Activated T-helper 1 cell treated with anti-CD3 and anti-CD28 coated beads, Interleukin-12 subunit alpha, Interleukin-12 subunit beta, Interleukin-2, Interleukin-4 antibody, amounts not matched to agents 30 ng/mL and 10 ng/mL and 1 ng/mL, durations not matched to agents 14 hours and 24 hours and 36 hours (primary cell): ENCODE data around the gene LIMK2. TPM values are rescaled to one million over a fixed set of nuclear protein-coding genes. Genes with fewer than 3 reads are reported as not detected.
"Not testable (repeated sequence)": the region's sequence is repeated elsewhere in the genome, so short reads cannot be mapped to it uniquely, and the experiment has no call there.

Experiments used
- DNase-seq: peaks from one replicate; pipeline ENCODE4 v3.0.0; 2021; ENCODE audit warnings: low spot score
- H3K27ac Mint-ChIP-seq: one replicate; pipeline ENCODE4 v1.8.0; 2021; ENCODE audit warnings: mild to moderate bottlenecking, mixed read lengths
- H3K27me3 Mint-ChIP-seq: one replicate; pipeline ENCODE4 v1.8.0; 2022; ENCODE audit warnings: mild to moderate bottlenecking, moderate library complexity, mixed read lengths; ENCODE audit not compliant: insufficient read depth
- H3K36me3 Mint-ChIP-seq: one replicate; pipeline ENCODE4 v1.8.0; 2021; ENCODE audit warnings: low read depth, mixed read lengths
- H3K4me1 Mint-ChIP-seq: one replicate; pipeline ENCODE4 v1.8.0; 2021; ENCODE audit warnings: low read depth, mixed read lengths
- H3K4me3 Mint-ChIP-seq: one replicate; pipeline ENCODE4 v1.8.0; 2021; ENCODE audit warnings: mild to moderate bottlenecking, moderate library complexity, mixed read lengths
- H3K9me3 Mint-ChIP-seq: one replicate; pipeline ENCODE4 v1.8.0; 2021; ENCODE audit warnings: mixed read lengths
- intact Hi-C: fragments of 100-400 bp; cut with micrococcal nuclease; formaldehyde crosslinking; loops from one replicate; pipeline ENCODE4 v1.15.1; 2024
- total RNA-seq: library from RNA; stranded (reverse); gene quantifications from 2 replicates; pipeline ENCODE4 v1.2.3, GENCODE V29; 2022

The LIMK2 gene
- total RNA-seq, 1 donor from 2014 or later = 39.8 TPM

GRCh38 chr22:31193092-31193491, 19.0 kb upstream of the LIMK2 start:
- Mint-ChIP-seq H3K9me3 (no peaks in the 10 kb centered on the region), H3K36me3 (peaks cover 29% of the 10 kb centered on the region), H3K27ac (no peak overlapping the region), H3K27me3 (no peaks in the 10 kb centered on the region), H3K4me3 (no peak overlapping the region), H3K4me1 (no peaks in the 10 kb centered on the region)
- intact Hi-C loops = no loop called here
- no peak for DNase-seq

GRCh38 chr22:31194681-31195080, 17.4 kb upstream of the LIMK2 start:
- H3K27ac Mint-ChIP-seq, intact Hi-C loops, H3K27me3 Mint-ChIP-seq, H3K4me3 Mint-ChIP-seq, H3K4me1 Mint-ChIP-seq, DNase-seq, H3K9me3 Mint-ChIP-seq: not testable (repeated sequence)
- H3K36me3 Mint-ChIP-seq = peaks cover 29% of the 10 kb centered on the region

- peaks cover 17% of the 10 kb centered on the region for H3K36me3 Mint-ChIP-seq
- intact Hi-C loops = no loop called here
- no peaks in the 10 kb centered on the region for H3K4me1 Mint-ChIP-seq
- no peak for DNase-seq
- no peak overlapping the region for H3K4me3 Mint-ChIP-seq
- H3K27me3 Mint-ChIP-seq = no peaks in the 10 kb centered on the region
- no peaks in the 10 kb centered on the region for H3K9me3 Mint-ChIP-seq
- no peak overlapping the region for H3K27ac Mint-ChIP-seq
These were observed 12.9 kb upstream of the LIMK2 start for GRCh38 chr22:31199187-31199586.

- H3K4me1 Mint-ChIP-seq, H3K9me3 Mint-ChIP-seq, H3K27ac Mint-ChIP-seq, H3K4me3 Mint-ChIP-seq, H3K27me3 Mint-ChIP-seq, intact Hi-C loops, DNase-seq: not testable (repeated sequence)
- peaks cover 17% of the 10 kb centered on the region for H3K36me3 Mint-ChIP-seq
These were observed 7.6 kb upstream of the LIMK2 start for GRCh38 chr22:31204352-31204984.

- H3K4me3 Mint-ChIP-seq, H3K9me3 Mint-ChIP-seq, DNase-seq, intact Hi-C loops, H3K27me3 Mint-ChIP-seq, H3K27ac Mint-ChIP-seq: not testable (repeated sequence)
- Mint-ChIP-seq H3K36me3 (peaks cover 20% of the 10 kb centered on the region), H3K4me1 (peaks cover 11% of the 10 kb centered on the region)
These were observed 7.0 kb upstream of the LIMK2 start for GRCh38 chr22:31205059-31205458.

GRCh38 chr22:31206460-31206859, 5.6 kb upstream of the LIMK2 start:
- H3K27me3 Mint-ChIP-seq, DNase-seq, H3K4me3 Mint-ChIP-seq, intact Hi-C loops, H3K9me3 Mint-ChIP-seq, H3K27ac Mint-ChIP-seq: not testable (repeated sequence)
- Mint-ChIP-seq H3K4me1 (peaks cover 25% of the 10 kb centered on the region), H3K36me3 (peaks cover 20% of the 10 kb centered on the region)

- Mint-ChIP-seq H3K27ac (no peak overlapping the region), H3K27me3 (no peaks in the 10 kb centered on the region), H3K4me3 (no peak overlapping the region), H3K4me1 (peaks cover 31% of the 10 kb centered on the region), H3K9me3 (no peaks in the 10 kb centered on the region), H3K36me3 (peaks cover 18% of the 10 kb centered on the region)
- intact Hi-C loops = no loop called here
- DNase-seq = no peak
These were observed 5.0 kb upstream of the LIMK2 start for GRCh38 chr22:31206896-31207687.

GRCh38 chr22:31210556-31211421, 1.3 kb upstream of the LIMK2 start:
- H3K36me3 Mint-ChIP-seq = peaks cover 10% of the 10 kb centered on the region
- H3K4me1 Mint-ChIP-seq = peaks cover 46% of the 10 kb centered on the region
- H3K27me3 Mint-ChIP-seq = no peaks in the 10 kb centered on the region
- no peaks in the 10 kb centered on the region for H3K9me3 Mint-ChIP-seq
- intact Hi-C loops = loop anchor here (10.0 kb wide), 2 partner anchors 246 to 546 kb away; partner anchors contain the start of genes DUSP18, MORC2 and TUG1
- H3K4me3 Mint-ChIP-seq = peak overlapping the region; percentile 89
- no peak for DNase-seq
- peak overlapping the region; percentile 83 for H3K27ac Mint-ChIP-seq

- H3K4me3 Mint-ChIP-seq = peak overlapping the region; percentile 89
- DNase-seq = no peak
- peaks cover 53% of the 10 kb centered on the region for H3K4me1 Mint-ChIP-seq
- no peaks in the 10 kb centered on the region for H3K27me3 Mint-ChIP-seq
- peaks cover 15% of the 10 kb centered on the region for H3K36me3 Mint-ChIP-seq
- H3K9me3 Mint-ChIP-seq = no peaks in the 10 kb centered on the region
- peak overlapping the region; percentile 83 for H3K27ac Mint-ChIP-seq
- intact Hi-C loops = loop anchor here (10.0 kb wide), 2 partner anchors 247 to 547 kb away; partner anchors contain the start of genes DUSP18, MORC2 and TUG1
These were observed 626 bp upstream of the LIMK2 start for GRCh38 chr22:31211482-31211861.

- Mint-ChIP-seq H3K36me3 (peaks cover 15% of the 10 kb centered on the region), H3K9me3 (no peaks in the 10 kb centered on the region), H3K4me1 (peaks cover 62% of the 10 kb centered on the region), H3K4me3 (peak overlapping the region; percentile 89), H3K27me3 (no peaks in the 10 kb centered on the region), H3K27ac (peak overlapping the region; percentile 83)
- intact Hi-C loops = loop anchor here (1.0 to 10.0 kb wide), 12 partner anchors 16 to 548 kb away; partner anchors contain the start of genes DUSP18, MORC2, PIK3IP1 and PRR14L
- no peak for DNase-seq
These were observed 908 bp downstream of the LIMK2 start for GRCh38 chr22:31212783-31213629.

GRCh38 chr22:31215018-31215535, 3.0 kb downstream of the LIMK2 start:
- peaks cover 66% of the 10 kb centered on the region for H3K4me1 Mint-ChIP-seq
- H3K4me3 Mint-ChIP-seq = no peak overlapping the region
- no peaks in the 10 kb centered on the region for H3K9me3 Mint-ChIP-seq
- peaks cover 17% of the 10 kb centered on the region for H3K36me3 Mint-ChIP-seq
- DNase-seq = no peak
- no peak overlapping the region for H3K27ac Mint-ChIP-seq
- H3K27me3 Mint-ChIP-seq = no peaks in the 10 kb centered on the region
- intact Hi-C loops = loop anchor here (10.0 kb wide), 2 partner anchors 250 to 550 kb away; partner anchors contain the start of genes DUSP18, MORC2 and TUG1
